CD1c-positive myeloid dendritic cell (primary cell): ENCODE measurements around the gene VN1R4.
"Not testable (repeated sequence)": the region's sequence is repeated elsewhere in the genome, so short reads cannot be mapped to it uniquely, and the experiment has no call there.

Experiments used
- DNase-seq: peaks from one replicate; pipeline ENCODE4 v3.0.0-alpha.2; 2016; ENCODE audit errors: extremely low spot score

The VN1R4 gene, protein sequence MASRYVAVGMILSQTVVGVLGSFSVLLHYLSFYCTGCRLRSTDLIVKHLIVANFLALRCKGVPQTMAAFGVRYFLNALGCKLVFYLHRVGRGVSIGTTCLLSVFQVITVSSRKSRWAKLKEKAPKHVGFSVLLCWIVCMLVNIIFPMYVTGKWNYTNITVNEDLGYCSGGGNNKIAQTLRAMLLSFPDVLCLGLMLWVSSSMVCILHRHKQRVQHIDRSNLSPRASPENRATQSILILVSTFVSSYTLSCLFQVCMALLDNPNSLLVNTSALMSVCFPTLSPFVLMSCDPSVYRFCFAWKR

DNA sequence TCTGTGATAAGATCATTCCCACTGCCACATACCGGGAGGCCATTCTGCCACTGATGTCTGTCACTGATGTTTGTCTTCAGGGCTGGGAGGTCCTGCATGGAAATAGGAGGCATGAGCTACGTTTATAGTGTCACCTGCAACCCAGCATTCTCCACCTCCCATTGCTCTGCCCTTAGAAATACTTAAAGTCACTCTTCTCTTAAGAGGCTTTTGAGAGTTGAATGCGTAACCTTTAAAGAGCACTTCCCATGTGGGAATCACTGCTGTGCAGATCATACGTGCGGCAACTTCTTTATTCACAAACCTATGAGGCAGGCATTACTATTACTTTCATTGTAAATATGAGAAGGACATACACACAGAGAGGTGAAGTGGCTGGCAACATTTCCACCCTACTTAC, at the start of gene VN1R4:
Gene VN1R4 (minus strand): TSS at position 101 of the 400 bp plus-strand sequence. CDS start 58 bp downstream, at position 43.
- DNase-seq, result not testable (repeated sequence)

DNA sequence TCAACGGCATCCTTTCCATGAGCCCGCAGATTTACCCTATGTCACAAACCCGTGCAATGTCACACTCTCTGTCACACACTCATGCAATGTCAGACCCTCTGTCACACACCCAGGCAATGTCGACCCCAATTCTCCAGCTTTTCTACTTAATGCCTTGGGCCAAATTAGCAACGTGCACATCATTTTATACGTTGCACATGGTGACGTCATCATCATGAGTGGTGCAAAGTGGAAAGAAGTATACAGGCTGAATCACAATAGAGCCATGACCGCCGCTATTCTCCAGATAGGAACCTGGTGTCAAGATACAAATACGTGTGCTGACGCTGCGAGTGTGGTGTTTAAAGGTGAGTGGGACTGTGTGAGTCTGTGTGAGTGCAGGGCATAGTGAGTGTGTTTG, 44.4 kb upstream of the VN1R4 start:
- DNase-seq, result no peak

DNA sequence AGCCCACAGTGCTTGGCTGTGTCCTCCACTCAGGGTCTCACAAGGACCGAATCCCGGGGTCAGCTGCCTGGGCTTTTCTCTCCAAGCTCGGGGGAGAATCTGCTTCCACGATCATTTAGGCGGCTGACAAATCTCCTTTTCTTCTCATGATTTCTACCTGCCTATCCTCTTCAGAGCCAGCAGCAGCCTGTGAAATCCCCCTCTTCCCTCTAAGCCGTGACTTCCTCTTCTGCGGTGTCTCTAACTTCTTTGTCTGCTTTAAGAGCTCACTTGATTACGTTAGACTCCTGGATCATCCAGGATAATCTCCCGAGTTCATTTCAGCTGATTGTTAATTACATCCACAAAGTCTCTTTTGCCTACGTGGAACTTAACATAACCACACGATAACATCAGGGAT, 43.5 kb upstream of the VN1R4 start:
- no peak for DNase-seq

DNA sequence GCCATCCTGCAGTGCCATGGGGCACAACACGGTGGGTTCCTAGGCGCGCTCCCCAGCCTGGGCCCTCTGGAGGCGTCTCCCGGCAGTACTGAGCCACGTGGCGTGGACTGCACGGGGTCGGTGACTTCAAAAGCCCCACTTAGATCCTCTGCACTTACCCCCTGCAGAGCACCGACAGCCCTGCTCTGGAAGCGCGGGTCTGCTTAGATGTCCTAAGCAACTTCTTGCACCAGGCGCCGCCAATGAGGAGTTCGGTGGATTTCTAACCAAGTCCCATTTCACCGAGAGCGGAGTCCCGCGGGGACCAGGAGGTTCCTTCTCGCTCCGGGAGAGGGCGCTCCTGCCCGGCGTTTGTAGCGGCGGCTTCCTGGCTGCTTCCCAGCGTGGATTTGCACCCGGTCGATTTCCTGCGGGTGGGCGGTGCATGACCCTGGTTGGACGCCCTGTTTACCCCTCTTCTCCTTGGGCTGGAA, 40.9 kb upstream of the VN1R4 start:
- peak; percentile 8 for DNase-seq

DNA sequence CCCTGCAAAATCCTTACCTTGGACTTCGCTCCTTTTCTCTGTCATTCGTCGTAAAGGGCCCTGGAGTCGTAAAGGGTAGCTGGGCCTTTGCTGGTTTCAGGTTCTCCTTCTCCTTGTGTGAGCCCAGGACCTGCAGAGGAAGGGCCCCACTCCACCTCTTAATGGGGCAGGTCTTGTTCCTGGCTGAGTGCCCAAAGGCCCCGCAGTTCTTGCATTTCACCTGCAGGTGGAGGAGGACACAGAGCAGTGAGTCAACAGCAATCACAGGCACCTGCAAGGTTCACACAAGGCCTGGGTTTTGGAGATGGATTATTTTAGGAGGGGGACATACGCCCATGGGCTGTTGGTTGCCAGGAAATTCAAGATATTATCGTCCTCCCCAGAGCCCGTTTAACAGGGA, 33.8 kb upstream of the VN1R4 start:
- not testable (repeated sequence) for DNase-seq

DNA sequence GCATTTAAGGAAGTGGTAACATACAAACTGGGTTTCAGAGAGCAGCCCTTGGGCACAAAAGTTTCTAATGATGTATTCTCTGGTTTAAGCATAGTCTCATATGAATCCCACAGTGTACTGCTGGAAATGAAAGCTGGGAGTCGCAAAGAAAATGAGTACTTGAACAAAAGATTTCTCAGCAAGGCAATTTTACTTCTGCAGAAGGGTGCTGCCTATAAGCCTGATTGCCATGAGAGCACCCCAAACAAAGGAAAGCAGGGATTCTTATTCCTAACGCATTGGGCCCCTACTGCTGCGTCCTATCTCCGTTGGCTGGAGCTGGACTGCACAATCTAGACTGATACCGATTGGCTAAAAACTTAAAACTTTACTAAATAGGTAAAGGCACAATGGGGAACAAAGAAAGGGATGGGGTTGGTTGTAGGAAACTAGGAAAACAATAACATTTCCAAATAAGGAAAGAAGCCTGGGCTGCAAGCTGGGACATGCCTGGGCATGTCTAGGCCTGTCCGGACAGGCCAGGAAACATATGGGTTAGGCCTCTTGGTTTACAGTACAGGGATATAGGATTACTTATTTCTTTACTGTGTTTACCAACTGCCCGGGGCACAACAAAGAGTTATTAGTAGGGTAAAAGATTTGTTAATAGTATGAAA, 27.4 kb upstream of the VN1R4 start:
- no peak for DNase-seq

DNA sequence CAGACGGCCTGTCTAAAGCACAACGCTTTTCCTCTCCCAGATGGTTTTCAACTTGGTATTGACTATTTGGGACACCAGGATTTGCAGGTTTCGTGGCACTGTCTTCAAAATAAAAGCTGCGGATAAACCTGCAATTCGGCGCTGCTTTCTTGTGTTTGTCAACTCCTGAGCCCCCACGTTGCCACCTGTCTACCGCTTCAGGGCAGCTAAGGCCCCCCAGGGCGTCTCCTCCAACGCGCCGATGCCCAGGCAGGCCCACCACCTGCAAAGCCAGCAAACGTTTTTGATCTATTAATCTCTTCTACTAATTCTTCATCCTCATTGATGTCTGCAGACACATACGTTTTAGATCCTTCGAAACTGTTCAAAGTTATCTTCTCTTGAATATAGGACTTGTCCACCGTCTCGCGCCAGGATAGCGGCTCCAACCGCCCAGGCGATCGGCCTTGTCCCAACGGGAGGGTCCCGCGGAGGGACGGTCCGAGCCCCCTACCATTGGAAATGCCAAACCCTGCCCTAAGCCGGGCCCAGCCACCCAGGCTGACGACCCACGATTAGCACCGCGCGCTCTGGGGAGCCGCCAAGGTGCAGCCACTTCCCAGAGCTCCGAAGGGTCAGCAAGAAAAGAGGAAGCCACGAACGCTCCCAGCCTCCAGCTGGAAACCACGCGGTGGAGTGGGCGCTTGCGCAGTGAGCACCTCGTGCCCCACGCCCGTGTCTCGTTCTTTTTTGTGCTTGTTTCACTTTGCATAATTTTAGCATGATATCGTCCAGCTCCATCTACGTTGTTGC, 23.4 kb upstream of the VN1R4 start:
- DNase-seq, result no peak

DNA sequence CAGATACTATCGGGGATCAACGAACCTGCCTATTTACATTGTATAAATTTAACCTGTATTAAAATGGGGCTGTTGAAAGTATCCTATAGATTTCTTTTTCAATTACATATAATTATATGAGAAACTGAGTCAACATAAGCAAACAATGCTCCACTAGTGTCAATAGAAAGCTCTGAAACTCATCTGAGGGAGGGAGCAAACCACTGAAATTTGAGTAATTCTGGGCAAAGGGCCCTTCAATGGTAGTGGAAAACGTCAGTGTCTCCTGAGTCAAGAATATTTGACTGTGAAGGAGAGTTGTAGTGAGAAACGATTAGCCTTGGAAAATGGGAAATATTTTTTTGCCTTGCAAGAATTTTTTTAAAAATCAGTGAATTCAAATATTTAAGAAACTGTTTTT, 17.6 kb upstream of the VN1R4 start:
- no peak for DNase-seq

DNA sequence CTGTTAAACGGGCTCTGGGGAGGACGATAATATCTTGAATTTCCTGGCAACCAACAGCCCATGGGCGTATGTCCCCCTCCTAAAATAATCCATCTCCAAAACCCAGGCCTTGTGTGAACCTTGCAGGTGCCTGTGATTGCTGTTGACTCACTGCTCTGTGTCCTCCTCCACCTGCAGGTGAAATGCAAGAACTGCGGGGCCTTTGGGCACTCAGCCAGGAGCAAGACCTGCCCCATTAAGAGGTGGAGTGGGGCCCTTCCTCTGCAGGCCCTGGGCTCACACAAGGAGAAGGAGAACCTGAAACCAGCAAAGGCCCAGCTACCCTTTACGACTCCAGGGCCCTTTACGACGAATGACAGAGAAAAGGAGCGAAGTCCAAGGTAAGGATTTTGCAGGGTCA, 14.4 kb upstream of the VN1R4 start:
- DNase-seq, result not testable (repeated sequence)

DNA sequence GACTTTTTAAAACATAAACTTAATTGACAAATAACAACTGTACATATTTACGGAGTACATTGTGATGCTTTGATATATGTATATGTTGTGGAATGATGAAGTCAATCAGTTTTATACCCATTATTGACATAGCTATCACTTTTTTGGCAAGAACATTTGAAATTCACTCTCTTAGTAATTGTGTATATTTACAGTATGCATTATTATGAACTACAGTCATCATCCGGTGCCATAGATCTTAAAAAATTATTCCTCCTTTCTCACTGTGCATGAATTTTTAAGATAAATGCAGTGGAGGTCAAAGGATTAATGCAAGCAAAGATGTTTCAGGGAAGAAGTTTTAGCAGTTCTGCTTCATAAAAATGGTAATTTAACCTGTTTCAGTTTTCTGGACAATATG, 8.0 kb upstream of the VN1R4 start:
- DNase-seq, result no peak

DNA sequence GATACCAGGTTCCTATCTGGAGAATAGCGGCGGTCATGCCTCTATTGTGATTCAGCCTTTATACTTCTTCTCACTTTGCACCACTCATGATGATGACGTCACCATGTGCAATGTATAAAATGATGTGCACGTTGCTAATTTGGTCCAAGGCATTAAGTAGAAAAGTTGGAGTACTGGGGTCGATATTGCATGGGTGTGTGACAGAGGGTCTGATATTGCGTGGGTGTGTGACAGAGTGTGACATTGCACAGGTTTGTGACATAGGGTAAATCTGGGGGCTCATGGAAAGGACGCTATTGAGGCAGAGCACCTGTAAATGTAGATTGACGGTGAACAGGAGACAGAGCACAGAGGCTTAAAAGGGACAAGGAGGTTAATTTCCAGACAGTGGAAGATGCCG, 4.5 kb upstream of the VN1R4 start:
- DNase-seq, result no peak

DNA sequence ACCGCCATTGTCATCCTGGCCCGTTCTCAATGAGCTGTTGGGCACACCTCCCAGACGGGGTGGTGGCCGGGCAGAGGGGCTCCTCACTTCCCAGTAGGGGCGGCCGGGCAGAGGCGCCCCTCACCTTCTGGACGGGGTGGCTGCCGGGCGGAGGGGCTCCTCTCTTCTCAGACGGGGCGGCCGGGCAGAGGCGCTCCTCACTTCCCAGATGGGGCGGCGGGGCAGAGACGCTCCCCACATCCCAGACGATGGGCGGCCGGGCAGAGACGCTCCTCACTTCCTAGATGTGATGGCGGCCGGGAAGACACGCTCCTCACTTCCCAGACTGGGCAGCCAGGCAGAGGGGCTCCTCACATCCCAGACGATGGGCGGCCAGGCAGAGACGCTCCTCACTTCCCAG, 2.3 kb upstream of the VN1R4 start:
- DNase-seq, result not testable (repeated sequence)

DNA sequence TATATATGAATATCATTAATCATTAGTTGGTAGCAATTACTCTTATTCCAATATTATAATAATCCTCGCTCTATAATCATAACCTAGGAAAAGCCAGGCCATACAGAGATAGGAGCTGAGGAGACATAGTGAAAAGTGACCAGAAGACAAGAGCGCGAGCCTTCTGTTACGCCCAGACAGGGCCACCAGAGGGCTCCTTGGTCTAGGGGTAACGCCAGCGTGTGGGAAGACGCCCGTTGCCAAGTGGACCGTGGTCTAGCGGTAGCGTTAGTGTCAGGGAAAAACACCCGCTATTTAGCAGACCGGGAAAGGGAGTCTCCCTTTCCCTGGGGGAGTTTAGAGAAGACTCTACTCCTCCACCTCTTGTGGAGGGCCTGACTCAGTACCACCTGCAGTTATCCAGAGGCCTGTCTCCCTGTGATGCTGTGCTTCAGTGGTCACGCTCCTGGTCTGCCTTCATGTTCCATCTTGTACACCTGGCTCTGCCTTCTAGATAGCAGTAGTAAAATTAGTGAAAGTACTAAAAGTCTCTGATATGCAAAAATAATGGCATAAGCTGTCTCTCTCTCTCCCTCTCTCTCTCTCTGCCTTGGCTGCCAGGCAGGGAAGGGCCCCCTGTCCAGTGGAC, 9.7 kb downstream of the VN1R4 start, which contains the start of gene VN1R2:
Gene VN1R2 (plus strand): TSS at position 578 of the 628 bp plus-strand sequence. CDS start 84 bp downstream, outside the sequence.
- not testable (repeated sequence) for DNase-seq

DNA sequence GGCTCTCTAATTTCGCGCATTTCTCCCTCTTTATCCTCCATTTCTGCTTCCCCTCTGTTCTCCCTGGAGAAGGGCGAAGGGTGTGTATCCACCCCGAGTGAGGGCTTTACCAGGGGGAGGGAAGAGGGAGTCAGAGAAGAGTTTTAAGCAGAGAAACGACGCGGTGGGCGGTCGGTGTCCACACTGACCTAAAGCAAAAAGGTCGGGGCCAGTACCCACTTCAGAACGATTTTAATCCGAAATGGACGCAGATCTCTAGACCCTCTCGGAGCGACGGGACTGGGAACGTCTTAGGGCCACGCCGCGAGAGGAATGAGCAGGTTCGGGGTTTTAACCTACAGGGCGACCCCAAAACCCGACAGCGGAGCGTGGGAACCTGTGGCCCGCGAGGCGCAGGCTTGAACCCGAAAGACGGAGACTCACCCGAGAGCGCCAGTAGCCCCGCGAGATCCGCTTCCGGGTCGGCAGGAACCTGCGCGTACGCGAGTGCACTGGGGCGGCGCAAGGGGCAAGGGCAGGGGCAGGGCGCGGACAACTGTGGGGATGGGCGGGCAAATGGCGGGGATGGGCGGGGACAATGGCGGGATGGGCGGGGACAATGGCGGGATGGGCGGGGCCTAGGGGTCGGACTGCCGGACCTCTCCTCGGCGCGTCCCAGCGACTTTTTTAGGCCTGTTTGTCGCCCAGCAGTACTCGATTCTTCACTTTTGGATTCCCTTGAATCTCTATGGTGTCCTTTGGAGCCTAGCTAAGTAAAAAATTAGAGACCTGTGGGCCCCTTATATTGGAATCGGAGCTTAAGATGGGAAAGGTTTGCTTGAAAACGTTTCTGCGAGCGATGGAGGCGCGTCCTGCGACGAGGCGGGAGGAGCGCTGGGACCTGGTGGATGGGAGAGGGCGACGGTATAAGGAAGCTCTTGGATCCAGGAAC, 12.8 kb downstream of the VN1R4 start, which contains the start of gene ZNF677:
Gene ZNF677 (minus strand): TSS at position 463 of the 931 bp plus-strand sequence. CDS start 3,323 bp downstream, outside the sequence.
- peak; percentile 86 for DNase-seq

DNA sequence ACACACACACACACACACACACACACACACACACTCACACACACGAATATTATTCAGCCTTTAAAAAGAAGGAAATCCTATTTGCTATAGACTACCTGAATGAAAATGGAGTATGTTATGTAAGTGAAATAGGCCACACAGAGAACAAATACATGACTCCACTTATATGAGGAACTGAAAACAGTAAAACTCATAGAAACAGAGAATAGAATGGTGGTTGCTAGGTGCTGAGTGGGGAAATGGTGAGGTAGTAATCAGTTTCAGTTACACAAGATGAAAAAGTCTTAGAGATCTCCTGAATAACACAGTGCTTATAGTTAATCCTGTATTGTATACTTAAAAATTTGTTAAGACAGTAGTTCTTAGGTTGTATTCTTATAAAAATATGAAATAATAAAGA, 21.0 kb downstream of the VN1R4 start:
- DNase-seq, result peak; percentile 8

DNA sequence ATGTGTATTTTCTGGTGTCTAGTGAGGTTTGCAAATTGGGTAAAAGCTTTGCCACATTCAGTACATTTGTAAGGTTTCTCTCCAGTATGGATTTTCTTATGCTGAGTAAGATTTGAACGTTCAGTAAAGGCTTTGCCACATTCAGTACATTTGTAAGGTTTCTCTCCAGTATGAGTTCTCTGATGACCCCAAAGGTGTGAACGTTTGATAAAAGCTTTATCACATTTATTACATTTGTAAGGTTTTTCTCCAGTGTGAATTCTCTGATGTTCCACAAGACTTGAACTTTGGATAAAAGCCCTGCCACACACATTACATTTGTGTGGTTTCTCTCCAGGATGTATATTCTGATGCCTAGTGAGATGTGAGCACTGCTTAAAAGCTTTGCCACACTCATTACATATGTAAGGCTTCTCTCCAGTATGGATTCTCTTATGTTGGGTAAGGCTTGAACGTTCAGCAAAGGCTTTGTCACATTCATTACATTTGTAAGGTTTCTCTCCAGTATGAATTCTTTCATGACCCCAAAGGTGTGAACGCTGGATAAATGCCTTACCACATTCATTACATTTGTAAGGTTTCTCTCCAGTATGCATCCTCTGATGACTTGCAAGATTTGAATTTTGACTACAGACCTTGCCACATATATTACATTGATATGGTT, 30.3 kb downstream of the VN1R4 start:
- no peak for DNase-seq

DNA sequence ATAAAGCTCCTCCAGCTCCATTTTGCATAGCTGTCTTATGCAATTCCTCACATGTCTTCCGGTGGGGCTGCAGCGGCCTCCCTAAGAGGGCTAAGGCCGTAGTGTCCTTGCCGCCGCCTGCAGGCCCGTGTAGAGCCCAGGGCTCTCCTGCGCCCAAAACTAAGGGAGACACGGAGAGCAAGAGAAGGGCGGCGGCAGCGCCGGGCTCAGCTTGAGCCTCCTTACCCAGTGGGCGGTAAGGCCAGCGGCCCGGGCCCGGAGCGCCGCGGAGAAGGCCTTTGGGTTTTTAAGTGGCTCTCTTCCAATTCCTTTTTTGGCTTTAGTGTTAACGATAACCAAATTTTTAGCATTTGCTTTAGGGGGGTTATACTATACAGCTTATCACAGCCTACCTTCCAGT, 42.9 kb downstream of the VN1R4 start:
- no peak for DNase-seq

DNA sequence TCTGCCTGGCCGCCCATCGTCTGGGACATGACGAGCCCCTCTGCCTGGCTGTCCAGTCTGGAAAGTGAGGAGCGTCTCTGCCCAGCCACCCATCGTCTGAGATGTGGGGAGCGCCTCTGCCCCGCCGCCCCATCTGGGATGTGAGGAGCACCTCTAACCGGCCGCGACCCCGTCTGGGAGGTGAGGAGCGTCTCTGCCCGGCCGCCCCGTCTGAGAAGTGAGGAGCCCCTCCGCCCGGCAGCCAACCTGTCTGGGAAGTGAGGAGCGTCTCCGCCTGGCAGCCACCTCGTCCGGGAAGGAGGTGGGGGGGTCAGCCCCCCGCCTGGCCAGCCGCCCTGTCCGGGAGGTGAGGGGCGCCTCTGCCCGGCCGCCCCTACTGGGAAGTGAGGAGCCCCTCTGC, 44.8 kb downstream of the VN1R4 start:
- DNase-seq, result not testable (repeated sequence)
